ENCODE measurements around the gene TIMP1.

TIMP1 gene

GRCh38 chrX:47608130-47608810 is 26.0 kb downstream of the TIMP1 start:
- DNase-seq: no peak

DNA sequence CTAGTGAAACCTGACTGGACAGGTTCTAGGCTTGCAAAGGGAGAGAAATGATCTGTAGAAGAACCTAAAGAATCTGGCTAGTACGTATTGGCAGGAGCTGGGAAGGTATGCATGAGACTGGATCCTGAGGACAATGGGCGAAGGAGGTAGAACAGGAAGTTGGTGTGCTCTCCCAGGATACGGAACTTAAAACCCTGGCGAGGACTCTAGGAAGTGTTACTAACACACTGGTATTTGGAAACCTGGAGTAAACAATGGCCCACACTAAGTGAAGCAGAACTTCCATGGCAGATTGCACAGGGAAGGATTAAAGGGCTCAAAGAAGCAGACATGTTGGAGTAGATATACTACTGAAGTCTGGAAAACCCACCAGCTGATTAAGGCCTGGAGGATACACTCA is 28.3 kb downstream of the TIMP1 start:
- no peak for DNase-seq

GRCh38 chrX:47611489-47611888 is 29.3 kb downstream of the TIMP1 start:
- DNase-seq: no peak

DNA sequence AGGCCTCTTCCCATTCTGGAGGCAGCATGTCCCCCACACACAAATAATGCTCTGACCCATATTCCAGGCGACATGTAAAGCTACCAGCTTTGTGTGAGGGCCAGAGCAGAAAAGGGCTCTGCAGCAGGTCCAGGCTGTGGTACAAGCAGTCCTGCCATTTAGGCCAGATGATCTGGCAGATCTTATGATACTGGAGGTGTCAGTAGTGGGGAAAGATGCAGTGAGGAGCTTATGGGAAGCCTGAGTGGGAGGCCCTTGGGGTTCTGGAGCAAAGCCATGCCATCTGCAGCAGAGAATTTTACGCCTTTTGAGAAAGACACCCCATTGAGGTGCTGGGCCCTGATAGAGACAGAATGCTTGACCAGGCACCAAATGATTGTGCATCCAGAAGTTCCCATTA is 29.7 kb downstream of the TIMP1 start:
- no peak for DNase-seq

DNA sequence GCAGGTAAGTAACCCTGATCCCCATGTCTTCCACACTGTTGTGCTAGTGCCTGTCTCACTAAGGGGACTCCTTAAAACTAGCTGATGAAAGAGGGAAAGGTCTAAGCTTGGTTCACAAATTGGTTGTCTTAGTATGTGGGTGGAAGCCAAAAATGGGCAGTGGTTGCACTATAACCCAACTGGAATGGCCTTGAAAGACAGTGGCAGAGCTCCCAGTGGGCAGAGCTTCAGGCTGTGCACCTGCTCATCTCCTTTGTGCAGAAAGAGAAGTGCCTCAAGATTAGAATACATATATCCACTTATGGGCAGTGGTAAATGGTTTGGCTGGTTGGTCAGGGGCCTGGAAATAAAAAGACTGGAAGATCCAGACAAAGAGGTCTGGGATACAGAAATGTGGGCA is 30.2 kb downstream of the TIMP1 start:
- no peak for DNase-seq

DNA sequence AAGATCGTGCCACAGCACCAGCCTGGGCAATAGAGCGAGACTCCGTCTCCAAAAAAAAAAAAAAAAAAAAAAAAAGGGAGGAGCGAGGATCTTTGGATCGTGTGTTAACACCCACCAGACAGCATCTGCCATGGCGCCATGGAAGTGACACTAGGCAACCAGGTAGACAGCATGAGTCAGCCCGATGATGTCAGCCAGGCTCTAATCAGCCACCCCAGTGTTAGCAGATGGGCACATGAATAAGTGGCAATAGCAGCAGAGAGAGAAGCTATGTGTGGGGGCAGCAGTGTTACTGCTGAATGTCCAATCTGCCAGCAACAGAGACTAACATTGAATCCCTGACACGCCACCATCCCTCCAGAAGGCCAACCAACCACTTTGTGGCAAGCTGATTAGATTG is 30.8 kb downstream of the TIMP1 start:
- no peak for DNase-seq

GRCh38 chrX:47614618-47615017 is 32.4 kb downstream of the TIMP1 start:
- DNase-seq: no peak

- no peak for DNase-seq
These were observed 36.8 kb downstream of the TIMP1 start for GRCh38 chrX:47618923-47619485.

DNA sequence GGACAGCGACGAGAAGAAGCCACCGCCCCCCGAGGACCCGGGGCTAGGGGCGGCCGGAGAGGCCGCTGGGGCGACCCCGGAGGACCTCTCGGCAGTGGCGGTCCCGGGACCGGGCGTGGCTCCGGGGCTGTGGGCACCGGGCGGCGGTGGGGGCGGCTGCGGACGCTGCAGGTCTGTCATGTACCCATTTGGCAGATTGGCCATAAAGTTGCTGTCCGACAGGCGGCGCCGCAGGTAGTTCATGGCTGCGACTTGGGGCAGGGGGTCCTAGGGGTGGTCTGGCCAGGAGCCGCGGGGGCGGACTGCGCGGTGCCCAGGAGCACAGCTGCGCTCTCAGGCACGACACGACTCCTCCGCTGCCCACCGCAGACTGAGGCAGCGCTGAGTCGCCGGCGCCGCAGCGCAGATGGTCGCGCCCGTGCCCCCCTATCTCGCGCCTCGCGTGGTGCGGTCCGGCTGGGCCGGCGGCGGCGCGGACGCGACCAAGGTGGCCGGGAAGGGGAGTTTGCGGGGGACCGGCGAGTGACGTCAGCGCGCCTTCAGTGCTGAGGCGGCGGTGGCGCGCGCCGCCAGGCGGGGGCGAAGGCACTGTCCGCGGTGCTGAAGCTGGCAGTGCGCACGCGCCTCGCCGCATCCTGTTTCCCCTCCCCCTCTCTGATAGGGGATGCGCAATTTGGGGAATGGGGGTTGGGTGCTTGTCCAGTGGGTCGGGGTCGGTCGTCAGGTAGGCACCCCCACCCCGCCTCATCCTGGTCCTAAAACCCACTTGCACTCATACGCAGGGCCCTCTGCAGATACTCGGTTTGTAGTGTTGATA is 37.5 kb downstream of the TIMP1 start, which contains the start of gene SYN1:
Gene SYN1, minus strand, starts transcription at position 372 of the 817 bp plus-strand sequence. Its CDS starts 129 bp downstream, at position 243.
- DNase-seq: peak; percentile 21

DNA sequence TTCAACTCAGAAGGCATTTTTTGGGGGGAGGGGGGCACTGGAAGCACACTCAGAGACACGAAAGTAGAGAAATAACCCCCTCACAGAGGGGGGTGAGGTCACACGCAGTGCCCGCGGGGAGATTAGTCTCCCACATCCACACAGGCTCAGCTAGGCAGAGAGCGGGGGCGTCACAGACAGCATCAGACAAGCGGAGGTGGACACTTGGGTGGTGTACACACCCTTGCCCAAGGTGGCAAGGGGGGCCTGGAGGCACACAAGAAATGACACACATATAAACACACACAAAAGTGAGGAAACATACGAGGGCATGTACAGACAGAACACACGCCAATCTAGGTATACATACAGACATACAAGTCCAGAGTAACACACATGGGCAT is 38.1 kb downstream of the TIMP1 start:
- no peak for DNase-seq

GRCh38 chrX:47621851-47622250 is 39.6 kb downstream of the TIMP1 start:
- no peak for DNase-seq

- DNase-seq: peak; percentile 3
These were observed 41.3 kb downstream of the TIMP1 start for GRCh38 chrX:47623540-47624027.

DNA sequence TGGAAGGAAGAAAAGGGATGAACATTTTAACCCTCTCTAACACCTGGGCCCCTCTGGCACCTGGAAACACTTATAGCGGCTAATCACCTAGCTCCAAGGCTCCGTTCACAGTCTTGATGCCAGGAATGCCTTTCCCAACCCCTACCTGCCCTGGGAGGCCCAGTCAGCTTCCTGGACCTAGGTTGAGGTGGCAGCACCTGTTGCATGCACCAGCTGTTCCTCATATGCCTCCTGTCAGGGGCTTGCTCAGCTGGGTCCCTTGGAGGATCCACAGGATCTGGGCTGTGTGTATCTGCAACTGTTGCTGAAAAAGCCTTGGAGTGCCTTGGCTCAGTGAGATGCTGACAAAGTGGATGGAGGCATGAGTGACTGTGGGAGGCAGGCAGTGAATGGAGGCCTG is 43.1 kb downstream of the TIMP1 start:
- no peak for DNase-seq

DNA sequence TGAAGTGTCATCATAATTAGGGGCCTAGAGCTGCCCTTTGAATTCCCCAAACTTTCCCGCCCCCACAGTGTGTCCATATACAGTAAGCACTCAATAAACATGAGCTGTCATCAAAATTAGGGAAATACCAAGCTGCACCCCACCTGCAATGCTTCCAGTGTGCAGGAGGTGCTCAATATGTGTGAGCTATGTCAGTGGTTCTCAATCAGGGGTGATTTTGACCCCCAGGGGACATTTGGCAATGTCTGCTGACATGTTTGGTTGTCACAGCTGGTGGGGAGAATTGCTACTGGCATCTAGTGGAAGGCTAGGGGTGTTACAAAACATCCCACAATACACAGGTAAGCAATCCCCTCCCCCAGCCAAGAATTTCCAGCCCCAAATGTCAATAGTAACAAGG is 46.7 kb downstream of the TIMP1 start:
- no peak for DNase-seq

DNA sequence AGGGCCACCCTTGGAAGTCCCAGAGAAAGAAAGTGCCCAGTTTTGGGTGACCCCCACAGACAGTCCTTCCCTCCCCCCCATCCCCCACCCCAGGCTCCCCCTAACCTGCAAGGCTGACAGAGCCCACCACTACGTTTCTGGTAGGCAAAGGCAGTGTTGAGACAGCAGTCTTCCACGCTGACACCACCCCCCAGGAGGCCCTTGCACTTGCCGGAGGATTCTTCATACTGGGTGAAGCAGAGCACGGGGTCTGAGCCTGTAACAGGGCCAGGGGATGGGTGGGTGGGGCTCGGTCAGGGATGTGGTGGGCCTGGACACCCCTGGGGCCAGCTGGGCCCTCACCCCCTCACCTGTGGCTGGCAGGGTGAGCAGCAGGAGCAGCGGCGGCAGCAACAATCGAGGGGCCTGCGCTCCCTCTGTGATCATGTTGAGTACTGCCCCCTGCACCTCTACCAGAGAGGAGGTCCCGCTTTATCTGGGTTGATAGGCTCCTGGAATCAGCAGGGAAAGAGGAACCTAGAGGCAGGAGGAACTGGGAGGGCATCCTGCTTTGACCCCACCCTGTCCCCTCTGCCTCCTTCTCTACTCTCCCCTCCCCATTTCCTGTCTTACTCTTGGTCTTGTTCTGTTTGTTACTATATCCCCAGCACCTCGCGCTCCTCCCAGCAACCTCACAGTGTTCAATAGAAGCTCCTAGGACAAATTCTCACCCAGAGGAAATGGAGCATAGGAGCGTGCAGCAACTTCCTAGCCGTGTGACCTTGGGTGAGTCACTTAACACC is 47.4 kb downstream of the TIMP1 start, which contains the start of gene CFP:
Gene CFP, minus strand, starts transcription at position 512 of the 782 bp plus-strand sequence. Its CDS starts 86 bp downstream, at position 426.
- no peak for DNase-seq

DNA sequence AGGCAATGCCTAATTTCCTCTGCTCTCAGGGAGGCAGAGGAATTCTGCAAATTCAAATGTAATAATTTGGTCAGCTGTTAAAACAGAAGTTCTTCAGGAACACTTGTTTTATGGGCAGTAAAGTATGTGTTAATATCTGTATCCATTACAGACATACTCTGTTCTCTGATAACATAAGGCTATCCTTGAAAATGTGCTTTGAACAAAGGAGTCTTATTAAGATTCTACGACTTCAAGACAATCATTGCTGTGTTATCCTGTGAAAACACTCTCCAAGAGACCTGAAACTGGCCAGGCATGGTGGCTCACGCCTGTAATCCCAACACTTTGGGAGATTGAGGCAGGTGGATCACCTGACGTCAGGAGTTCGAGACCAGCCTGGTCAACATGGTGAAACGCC is 49.4 kb downstream of the TIMP1 start:
- DNase-seq: no peak

GRCh38 chrX:47632666-47633065 is 50.4 kb downstream of the TIMP1 start:
- no peak for DNase-seq

- no peak for DNase-seq
These were observed 51.7 kb downstream of the TIMP1 start for GRCh38 chrX:47633689-47634590.

DNA sequence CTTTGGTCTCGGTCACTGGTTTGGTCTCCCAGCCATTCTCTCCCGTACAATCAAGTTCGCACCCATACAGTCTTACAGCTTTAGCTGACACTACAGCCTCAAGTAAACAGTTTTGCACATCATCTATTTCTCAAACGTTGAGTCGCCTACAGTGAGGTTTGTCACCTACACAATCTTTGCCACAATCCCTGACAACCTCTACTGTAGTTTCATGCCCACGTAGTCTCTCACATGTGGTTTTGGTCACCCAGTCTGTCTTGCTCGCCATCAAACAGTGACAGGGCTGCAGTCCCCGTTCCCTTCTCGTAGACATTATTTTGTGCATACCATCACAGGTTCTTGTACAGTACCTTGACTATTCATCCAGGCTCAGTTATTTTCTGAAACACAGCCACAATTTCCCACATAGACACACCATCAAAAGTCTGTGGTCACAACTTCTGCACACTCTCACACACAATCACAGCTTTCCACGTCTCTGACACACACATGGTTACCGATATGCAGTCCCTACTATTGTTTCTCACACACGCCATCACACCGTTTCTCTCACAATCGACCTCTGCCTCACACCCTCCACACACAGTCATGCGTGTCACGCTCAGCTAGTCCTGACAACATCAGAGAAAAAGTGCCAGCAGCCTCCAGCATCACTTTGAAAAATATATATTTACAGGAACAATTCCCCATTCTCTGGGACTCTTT is 52.8 kb downstream of the TIMP1 start:
- no peak for DNase-seq
